Spleen (tissue), 11 donors: ENCODE measurements around the gene PTPRN2. TPM values are rescaled to one million over a fixed set of nuclear protein-coding genes. Genes with fewer than 3 reads are reported as not detected.

ENCODE experiments used
- DNase-seq: peaks from one replicate; pipeline ENCODE4 v3.0.0-alpha.2; 2020
- H3K27ac ChIP-seq, 8 donors: fragments of 200-600 bp; sonication (generic) in 7 of 8; 1 replicate in 4 of 8; 2 replicates in 4 of 8; pipeline versions ENCODE4 v1.5.0 to v1.8.0; 2016 to 2021; ENCODE audit warnings: inconsistent platforms in 4 of 8, mild to moderate bottlenecking in 4 of 8, moderate library complexity in 1 of 8
- H3K27me3 ChIP-seq, 7 donors: fragments of 200-600 bp; sonication (generic) in 6 of 7; replicated peaks in 1 of 7; 1 replicate in 4 of 7; 2 replicates in 3 of 7; pipeline versions ENCODE4 v1.5.0 to v1.8.0; 2016 to 2021; ENCODE audit warnings: inconsistent platforms in 3 of 7, mild to moderate bottlenecking in 1 of 7
- H3K36me3 ChIP-seq, 6 donors: fragments of 200-600 bp; sonication (generic) in 5 of 6; 1 replicate in 4 of 6; 2 replicates in 2 of 6; pipeline versions ENCODE4 v1.5.0 to v1.8.0; 2016 to 2021; ENCODE audit warnings: inconsistent platforms in 2 of 6
- H3K4me1 ChIP-seq, 6 donors: fragments of 200-600 bp; sonication (generic) in 5 of 6; 1 replicate in 3 of 6; 2 replicates in 3 of 6; pipeline versions ENCODE4 v1.5.0 to v1.8.0; 2016 to 2021; ENCODE audit warnings: inconsistent platforms in 3 of 6
- H3K4me3 ChIP-seq, 8 donors: fragments of 200-600 bp; sonication (generic) in 7 of 8; 1 replicate in 4 of 8; 2 replicates in 4 of 8; pipeline versions ENCODE4 v1.5.0 to v1.8.0; 2016 to 2021; ENCODE audit warnings: inconsistent platforms in 4 of 8, mild to moderate bottlenecking in 4 of 8, moderate library complexity in 2 of 8
- H3K9me3 ChIP-seq, 8 donors: fragments of 200-600 bp; sonication (generic) in 7 of 8; 1 replicate in 4 of 8; 2 replicates in 4 of 8; pipeline versions ENCODE4 v1.5.0 to v1.8.0; 2016 to 2021; ENCODE audit warnings: inconsistent platforms in 4 of 8
- POLR2A ChIP-seq, 3 donors: fragments of 450-650 bp; IDR thresholded peaks; one replicate each; pipeline ENCODE4 v1.5.1; 2017; ENCODE audit warnings: antibody characterized with exemption in 3 of 3, mild to moderate bottlenecking in 1 of 3
- POLR2AphosphoS5 ChIP-seq, 3 donors: sonication (generic); formaldehyde crosslinking; IDR thresholded peaks; one replicate each; pipeline ENCODE4 v1.5.1; 2017; ENCODE audit warnings: antibody characterized with exemption in 3 of 3
- WGBS, 5 donors: extraction: QIAGEN DNeasy Blood & Tissue Kit in 3 of 5; methylation state at CpG; one replicate each; pipeline versions ENCODE4 v1.1.5 to v1.1.7; 2013 to 2018; 5-methylcytosine and 5-hydroxymethylcytosine counted together
- intact Hi-C: fragments of 100-400 bp; cut with DNase I; formaldehyde crosslinking; loops from one replicate; pipeline ENCODE4 v1.15.0; 2023; ENCODE audit warnings: low total_unique reads
- polyA plus RNA-seq, 3 donors: library from polyadenylated mRNA; stranded (reverse); fragments of 200-250 nt; gene quantifications; one replicate each; pipeline ENCODE4 v1.2.1, GENCODE V29; 2013
- total RNA-seq, 7 donors: library from RNA; depleted of rRNA in 3 of 7; stranded (reverse); fragments of >200 nt in 3 of 7; fragmentation: NEBNext Ultra II Directional in 4 of 7; extraction: Animal tissue kit (Norgen Biotek cat#: 25700) in 4 of 7; gene quantifications; one replicate each; pipeline versions ENCODE4 v1.1.0 to v1.2.1, GENCODE V29; 2016 to 2021
- TF ChIP-seq, protein P1 (sequence below), 11 experiments: fragments of 200-600 bp in 7 of 11; fragments of 450-650 bp in 4 of 11; sonication (generic) in 4 of 11; IDR thresholded peaks in 8 of 11; conservative IDR thresholded peaks in 3 of 11; 1 replicate in 7 of 11; 2 replicates in 4 of 11; pipeline versions ENCODE4 v1.4.0 to v1.8.0; 2016 to 2021; ENCODE audit warnings: antibody characterized with exemption in 11 of 11, inconsistent platforms in 4 of 11, mild to moderate bottlenecking in 1 of 11
- donor health status: healthy with polysubstance abuse.
- donor health status: DM: no; HTN: no; CAD: no; lungs with moderate emphysema.
- donor health status: DM: no; HTN: no; CAD: no.
- donor health status: Bipolar disorder and iron deficiency.
- donor health status: healthy.
- donor health status: DM: no; HTN: no; CAD: no.
- donor health status: DM: yes; HTN: yes; CAD: no.

PTPRN2 gene
- total and polyA plus RNA-seq, 10 donors = 7.0 to 22.8 (median 16.8) TPM

- peak; percentile 49 for DNase-seq
- intact Hi-C loops = no loop called here
- TF ChIP-seq POLR2A (IDR thresholded peaks at IDR 0.05) (no peak), POLR2AphosphoS5 (IDR thresholded peaks at IDR 0.05) (no peak)
- TF ChIP-seq, protein P1, sequence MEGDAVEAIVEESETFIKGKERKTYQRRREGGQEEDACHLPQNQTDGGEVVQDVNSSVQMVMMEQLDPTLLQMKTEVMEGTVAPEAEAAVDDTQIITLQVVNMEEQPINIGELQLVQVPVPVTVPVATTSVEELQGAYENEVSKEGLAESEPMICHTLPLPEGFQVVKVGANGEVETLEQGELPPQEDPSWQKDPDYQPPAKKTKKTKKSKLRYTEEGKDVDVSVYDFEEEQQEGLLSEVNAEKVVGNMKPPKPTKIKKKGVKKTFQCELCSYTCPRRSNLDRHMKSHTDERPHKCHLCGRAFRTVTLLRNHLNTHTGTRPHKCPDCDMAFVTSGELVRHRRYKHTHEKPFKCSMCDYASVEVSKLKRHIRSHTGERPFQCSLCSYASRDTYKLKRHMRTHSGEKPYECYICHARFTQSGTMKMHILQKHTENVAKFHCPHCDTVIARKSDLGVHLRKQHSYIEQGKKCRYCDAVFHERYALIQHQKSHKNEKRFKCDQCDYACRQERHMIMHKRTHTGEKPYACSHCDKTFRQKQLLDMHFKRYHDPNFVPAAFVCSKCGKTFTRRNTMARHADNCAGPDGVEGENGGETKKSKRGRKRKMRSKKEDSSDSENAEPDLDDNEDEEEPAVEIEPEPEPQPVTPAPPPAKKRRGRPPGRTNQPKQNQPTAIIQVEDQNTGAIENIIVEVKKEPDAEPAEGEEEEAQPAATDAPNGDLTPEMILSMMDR (IDR thresholded peaks at IDR 0.05 in 8 of 11, conservative IDR thresholded peaks at IDR 0.05 in 3 of 11) = no peak
- H3K27ac ChIP-seq = no peak overlapping the region
- peaks cover 0 to under 1% (median 0%) of the 10 kb centered on the region in 8 donors for H3K9me3 ChIP-seq
- H3K4me1 ChIP-seq = peaks cover 10 to 29% (median 16%) of the 10 kb centered on the region in 6 donors
- 8 to 16% (median 9%) methylated on average over 33 to 63 of the region's 63 CpGs for WGBS, 5 donors
- no peaks in the 10 kb centered on the region for H3K36me3 ChIP-seq
- H3K4me3 ChIP-seq = peak overlapping the region in 2 of 8 donors; percentile 2 to 61
- H3K27me3 ChIP-seq = peaks cover 0 to 75% (median 49%) of the 10 kb centered on the region in 7 donors
Observed at GRCh38 chr7:158586499-158587161, 993 bp downstream of the PTPRN2 start.

GRCh38 chr7:158585721-158586498 is 1.7 kb downstream of the PTPRN2 start:
- TF ChIP-seq, protein P1 (IDR thresholded peaks at IDR 0.05 in 8 of 11, conservative IDR thresholded peaks at IDR 0.05 in 3 of 11) = no peak
- no peak for TF ChIP-seq POLR2AphosphoS5 (IDR thresholded peaks at IDR 0.05)
- TF ChIP-seq POLR2A (IDR thresholded peaks at IDR 0.05) = no peak
- peaks cover 10 to 29% (median 16%) of the 10 kb centered on the region in 6 donors for H3K4me1 ChIP-seq
- H3K36me3 ChIP-seq = no peaks in the 10 kb centered on the region
- intact Hi-C loops = no loop called here
- WGBS, 5 donors = 36 to 51% (median 49%) methylated on average over 16 to 17 of the region's 17 CpGs
- peak overlapping the region in 2 of 8 donors; percentile 2 to 61 for H3K4me3 ChIP-seq
- peak; percentile 55 for DNase-seq
- H3K9me3 ChIP-seq = peaks cover 0 to 7% (median 1%) of the 10 kb centered on the region in 8 donors
- peaks cover 0 to 79% (median 49%) of the 10 kb centered on the region in 7 donors for H3K27me3 ChIP-seq
- H3K27ac ChIP-seq = no peak overlapping the region

DNA sequence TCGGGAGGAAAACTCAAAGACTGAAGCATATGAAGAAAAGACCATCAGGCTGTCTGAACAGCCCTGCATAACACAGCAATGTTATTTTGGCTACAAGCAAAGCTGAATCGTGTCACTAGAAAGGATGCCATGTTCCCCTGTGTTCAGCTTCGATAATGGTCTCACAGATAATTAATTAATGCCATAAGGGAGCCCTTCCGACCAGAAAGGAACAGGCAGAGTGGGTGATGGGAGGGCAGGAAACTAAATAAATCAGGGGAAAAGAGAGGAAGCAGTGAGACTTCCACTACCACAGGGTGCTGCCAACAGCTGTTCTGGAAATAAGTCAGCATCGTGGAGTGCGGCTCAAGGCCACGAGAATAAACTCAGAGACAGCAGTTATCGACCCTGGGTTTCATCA is 3.2 kb downstream of the PTPRN2 start:
- Histone ChIP-seq H3K36me3 (no peaks in the 10 kb centered on the region), H3K27me3 (peaks cover 0 to 79% (median 49%) of the 10 kb centered on the region in 7 donors), H3K4me3 (no peak overlapping the region), H3K9me3 (peaks cover 0 to 22% (median 16%) of the 10 kb centered on the region in 8 donors), H3K4me1 (peaks cover 10 to 29% (median 16%) of the 10 kb centered on the region in 6 donors), H3K27ac (no peak overlapping the region)
- intact Hi-C loops = no loop called here
- DNase-seq = no peak
- WGBS, 5 donors = 54 to 72% (median 61%) methylated on average over 8 of the region's 8 CpGs
- TF ChIP-seq POLR2A (IDR thresholded peaks at IDR 0.05) (no peak), POLR2AphosphoS5 (IDR thresholded peaks at IDR 0.05) (no peak)
- TF ChIP-seq, protein P1 (IDR thresholded peaks at IDR 0.05 in 8 of 11, conservative IDR thresholded peaks at IDR 0.05 in 3 of 11) = no peak

DNA sequence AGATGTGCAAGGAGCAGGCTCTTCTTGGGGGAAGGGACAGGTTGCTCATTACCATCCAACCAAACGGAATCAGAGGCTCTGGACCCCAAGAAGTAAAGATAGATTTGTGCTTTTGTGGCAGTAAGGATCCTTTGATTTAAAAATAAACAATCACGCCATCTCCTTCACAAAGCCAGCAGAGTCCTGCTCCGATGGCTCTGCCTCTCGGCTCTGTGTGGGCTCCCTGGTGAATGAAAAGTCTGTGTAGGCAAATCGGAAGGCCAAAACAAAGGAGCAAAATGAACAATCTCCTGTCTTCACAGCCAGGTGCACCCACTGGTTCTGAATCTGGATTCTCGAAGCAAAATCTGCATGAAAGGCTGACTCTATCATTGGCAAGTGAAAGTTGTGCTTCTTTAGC is 3.8 kb downstream of the PTPRN2 start:
- H3K9me3 ChIP-seq = peaks cover 0 to 28% (median 22%) of the 10 kb centered on the region in 8 donors
- H3K4me3 ChIP-seq = no peak overlapping the region
- WGBS, 5 donors = 67 to 78% (median 73%) methylated on average over 6 of the region's 6 CpGs
- no peak overlapping the region for H3K27ac ChIP-seq
- H3K4me1 ChIP-seq = peaks cover 10 to 29% (median 16%) of the 10 kb centered on the region in 6 donors
- intact Hi-C loops = no loop called here
- H3K27me3 ChIP-seq = peaks cover 0 to 74% (median 48%) of the 10 kb centered on the region in 7 donors
- TF ChIP-seq, protein P1 (IDR thresholded peaks at IDR 0.05 in 8 of 11, conservative IDR thresholded peaks at IDR 0.05 in 3 of 11) = no peak
- TF ChIP-seq POLR2AphosphoS5 (IDR thresholded peaks at IDR 0.05) (no peak), POLR2A (IDR thresholded peaks at IDR 0.05) (no peak)
- no peaks in the 10 kb centered on the region for H3K36me3 ChIP-seq
- DNase-seq = no peak
